Measurements from ENCODE around the gene LBH.

The LBH gene

GRCh38 chr2:30231212-30231995, at the start of gene LBH:
LBH (plus strand) TSS chr2:30231534; CDS start chr2:30231739, 205 bp downstream.
- no peaks in the 10 kb centered on the region for H3K9me3 Mint-ChIP-seq
- no peaks in the 10 kb centered on the region for H3K27me3 Mint-ChIP-seq
- H3K4me1 Mint-ChIP-seq = peaks cover 55% of the 10 kb centered on the region
- ATAC-seq = peak; percentile 77
- peak within 1 kb of the TSS; percentile 93 for H3K4me3 Mint-ChIP-seq
- H3K36me3 Mint-ChIP-seq = peaks cover 11% of the 10 kb centered on the region
- peak within 1 kb of the TSS; percentile 92 for H3K27ac Mint-ChIP-seq

- ATAC-seq = no peak
- Mint-ChIP-seq H3K4me1 (peaks cover 16% of the 10 kb centered on the region), H3K27ac (no peak overlapping the region), H3K27me3 (no peaks in the 10 kb centered on the region), H3K36me3 (no peaks in the 10 kb centered on the region), H3K9me3 (no peaks in the 10 kb centered on the region), H3K4me3 (no peak overlapping the region)
Observed at GRCh38 chr2:30184035-30184434, 47.3 kb upstream of the LBH start.

- ATAC-seq = no peak
- Mint-ChIP-seq H3K27ac (no peak overlapping the region), H3K4me1 (peaks cover 16% of the 10 kb centered on the region), H3K4me3 (no peak overlapping the region), H3K36me3 (no peaks in the 10 kb centered on the region), H3K27me3 (no peaks in the 10 kb centered on the region), H3K9me3 (peaks cover 5% of the 10 kb centered on the region)
Observed at GRCh38 chr2:30185178-30185577, 46.2 kb upstream of the LBH start.

- peaks cover 16% of the 10 kb centered on the region for H3K4me1 Mint-ChIP-seq
- no peak overlapping the region for H3K27ac Mint-ChIP-seq
- no peak overlapping the region for H3K4me3 Mint-ChIP-seq
- no peaks in the 10 kb centered on the region for H3K36me3 Mint-ChIP-seq
- peaks cover 5% of the 10 kb centered on the region for H3K9me3 Mint-ChIP-seq
- H3K27me3 Mint-ChIP-seq = peaks cover under 1% of the 10 kb centered on the region
- no peak for ATAC-seq
Observed at GRCh38 chr2:30188292-30188691, 43.0 kb upstream of the LBH start.

- H3K9me3 Mint-ChIP-seq = peaks cover 5% of the 10 kb centered on the region
- no peak overlapping the region for H3K27ac Mint-ChIP-seq
- no peak for ATAC-seq
- H3K27me3 Mint-ChIP-seq = peaks cover 10% of the 10 kb centered on the region
- H3K36me3 Mint-ChIP-seq = no peaks in the 10 kb centered on the region
- H3K4me1 Mint-ChIP-seq = peaks cover 16% of the 10 kb centered on the region
- H3K4me3 Mint-ChIP-seq = no peak overlapping the region
Observed at GRCh38 chr2:30190637-30191036, 40.7 kb upstream of the LBH start.

GRCh38 chr2:30191107-30191506, 40.2 kb upstream of the LBH start:
- H3K4me3 Mint-ChIP-seq = no peak overlapping the region
- ATAC-seq = no peak
- peaks cover 10% of the 10 kb centered on the region for H3K27me3 Mint-ChIP-seq
- no peak overlapping the region for H3K27ac Mint-ChIP-seq
- H3K4me1 Mint-ChIP-seq = peaks cover 16% of the 10 kb centered on the region
- H3K9me3 Mint-ChIP-seq = peaks cover 5% of the 10 kb centered on the region
- H3K36me3 Mint-ChIP-seq = no peaks in the 10 kb centered on the region

GRCh38 chr2:30191819-30192271, 39.5 kb upstream of the LBH start:
- ATAC-seq = no peak
- Mint-ChIP-seq H3K9me3 (peaks cover 5% of the 10 kb centered on the region), H3K36me3 (no peaks in the 10 kb centered on the region)

GRCh38 chr2:30192314-30192713, 39.0 kb upstream of the LBH start:
- Mint-ChIP-seq H3K4me3 (no peak overlapping the region), H3K36me3 (no peaks in the 10 kb centered on the region), H3K9me3 (peaks cover 5% of the 10 kb centered on the region), H3K4me1 (peaks cover 14% of the 10 kb centered on the region), H3K27ac (no peak overlapping the region), H3K27me3 (peaks cover 10% of the 10 kb centered on the region)
- no peak for ATAC-seq

More at GRCh38 chr2:30191819-30192271, 39.5 kb upstream of the LBH start:
- Mint-ChIP-seq H3K4me3 (no peak overlapping the region), H3K4me1 (peaks cover 16% of the 10 kb centered on the region), H3K27me3 (peaks cover 10% of the 10 kb centered on the region), H3K27ac (no peak overlapping the region)

- no peaks in the 10 kb centered on the region for H3K36me3 Mint-ChIP-seq
- H3K27ac Mint-ChIP-seq = no peak overlapping the region
- H3K4me3 Mint-ChIP-seq = no peak overlapping the region
- peaks cover 6% of the 10 kb centered on the region for H3K4me1 Mint-ChIP-seq
- ATAC-seq = no peak
- H3K27me3 Mint-ChIP-seq = peaks cover 10% of the 10 kb centered on the region
- peaks cover 5% of the 10 kb centered on the region for H3K9me3 Mint-ChIP-seq
Observed at GRCh38 chr2:30193104-30193681, 38.1 kb upstream of the LBH start.

GRCh38 chr2:30194421-30194820, 36.9 kb upstream of the LBH start:
- no peak for ATAC-seq
- H3K4me1 Mint-ChIP-seq = no peaks in the 10 kb centered on the region
- no peak overlapping the region for H3K27ac Mint-ChIP-seq
- peaks cover 10% of the 10 kb centered on the region for H3K27me3 Mint-ChIP-seq
- peaks cover 3% of the 10 kb centered on the region for H3K9me3 Mint-ChIP-seq
- H3K36me3 Mint-ChIP-seq = no peaks in the 10 kb centered on the region
- H3K4me3 Mint-ChIP-seq = no peak overlapping the region

- peaks cover 10% of the 10 kb centered on the region for H3K27me3 Mint-ChIP-seq
- no peak for ATAC-seq
- H3K27ac Mint-ChIP-seq = no peak overlapping the region
- H3K36me3 Mint-ChIP-seq = no peaks in the 10 kb centered on the region
- no peaks in the 10 kb centered on the region for H3K9me3 Mint-ChIP-seq
- H3K4me1 Mint-ChIP-seq = no peaks in the 10 kb centered on the region
- H3K4me3 Mint-ChIP-seq = no peak overlapping the region
Observed at GRCh38 chr2:30195016-30195415, 36.3 kb upstream of the LBH start.

GRCh38 chr2:30197570-30198192, 33.7 kb upstream of the LBH start:
- ATAC-seq = peak; percentile 14
- Mint-ChIP-seq H3K36me3 (no peaks in the 10 kb centered on the region), H3K9me3 (no peaks in the 10 kb centered on the region), H3K4me1 (no peaks in the 10 kb centered on the region), H3K27me3 (peaks cover 10% of the 10 kb centered on the region), H3K27ac (no peak overlapping the region), H3K4me3 (no peak overlapping the region)

- Mint-ChIP-seq H3K9me3 (no peaks in the 10 kb centered on the region), H3K4me1 (no peaks in the 10 kb centered on the region), H3K36me3 (no peaks in the 10 kb centered on the region), H3K27me3 (no peaks in the 10 kb centered on the region), H3K4me3 (no peak overlapping the region), H3K27ac (no peak overlapping the region)
- no peak for ATAC-seq
Observed at GRCh38 chr2:30201990-30202389, 29.3 kb upstream of the LBH start.

- Mint-ChIP-seq H3K27ac (no peak overlapping the region), H3K36me3 (no peaks in the 10 kb centered on the region), H3K9me3 (no peaks in the 10 kb centered on the region), H3K4me3 (no peak overlapping the region), H3K4me1 (no peaks in the 10 kb centered on the region), H3K27me3 (no peaks in the 10 kb centered on the region)
- ATAC-seq = no peak
Observed at GRCh38 chr2:30203156-30203555, 28.2 kb upstream of the LBH start.

- Mint-ChIP-seq H3K4me1 (peaks cover 10% of the 10 kb centered on the region), H3K27me3 (no peaks in the 10 kb centered on the region), H3K36me3 (no peaks in the 10 kb centered on the region), H3K4me3 (no peak overlapping the region), H3K27ac (no peak overlapping the region), H3K9me3 (no peaks in the 10 kb centered on the region)
- ATAC-seq = no peak
Observed at GRCh38 chr2:30204281-30204680, 27.1 kb upstream of the LBH start.

- no peak overlapping the region for H3K4me3 Mint-ChIP-seq
- ATAC-seq = no peak
- H3K36me3 Mint-ChIP-seq = no peaks in the 10 kb centered on the region
- no peak overlapping the region for H3K27ac Mint-ChIP-seq
- no peaks in the 10 kb centered on the region for H3K27me3 Mint-ChIP-seq
- H3K4me1 Mint-ChIP-seq = peaks cover 15% of the 10 kb centered on the region
- H3K9me3 Mint-ChIP-seq = no peaks in the 10 kb centered on the region
Observed at GRCh38 chr2:30205456-30205855, 25.9 kb upstream of the LBH start.
